ENCODE data around the gene CPTP.

The CPTP gene

GRCh38 chr1:1291548-1292441 lies 32.8 kb upstream of the CPTP start:
- peak; percentile 72 for DNase-seq

GRCh38 chr1:1292442-1292779 lies 32.2 kb upstream of the CPTP start:
- no peak for DNase-seq

GRCh38 chr1:1292851-1293250 lies 31.8 kb upstream of the CPTP start:
- no peak for DNase-seq

GRCh38 chr1:1293263-1294249 lies 31.0 kb upstream of the CPTP start:
- no peak for DNase-seq

GRCh38 chr1:1294250-1294890 lies 30.2 kb upstream of the CPTP start:
- DNase-seq: no peak

GRCh38 chr1:1295154-1295923 lies 29.3 kb upstream of the CPTP start:
- no peak for DNase-seq

- DNase-seq: no peak
These were observed 28.2 kb upstream of the CPTP start for GRCh38 chr1:1296070-1297061.

GRCh38 chr1:1297802-1298424 lies 26.7 kb upstream of the CPTP start:
- no peak for DNase-seq

- DNase-seq: no peak
These were observed 25.5 kb upstream of the CPTP start for GRCh38 chr1:1298861-1299685.

GRCh38 chr1:1299686-1300351 lies 24.8 kb upstream of the CPTP start:
- DNase-seq: no peak

GRCh38 chr1:1300352-1300739 lies 24.3 kb upstream of the CPTP start:
- DNase-seq: no peak

GRCh38 chr1:1302006-1302430 lies 22.6 kb upstream of the CPTP start:
- DNase-seq: no peak

GRCh38 chr1:1302951-1303509 lies 21.6 kb upstream of the CPTP start:
- no peak for DNase-seq

- DNase-seq: no peak
These were observed 20.9 kb upstream of the CPTP start for GRCh38 chr1:1303736-1304135.

GRCh38 chr1:1304331-1305299 lies 20.0 kb upstream of the CPTP start:
- DNase-seq: peak; percentile 68

- no peak for DNase-seq
These were observed 19.1 kb upstream of the CPTP start for GRCh38 chr1:1305300-1306069.

All from right kidney (tissue), 1 donor.